NCI-H187 (cell line): ENCODE data around the gene OPRD1.

Experiments used
- DNase-seq, 2 experiments: peaks; one replicate each; lab custom pipeline; 2025; lab: John Stamatoyannopoulos, UW

Gene OPRD1

GRCh38 chr1:28910379-28911115, 98.6 kb downstream of the OPRD1 start:
- no peak for DNase-seq

- no peak for DNase-seq
Measured at GRCh38 chr1:28913786-28914227, 101.8 kb downstream of the OPRD1 start.

- peak; percentile 86 to 91 for DNase-seq
Measured at GRCh38 chr1:28914228-28915030, 102.5 kb downstream of the OPRD1 start, which contains the start of gene EPB41. Gene EPB41 (plus strand): TSS chr1:28914569. CDS start chr1:28987438, 72,869 bp downstream.

- DNase-seq, result peak; percentile 5 to 42
Measured at GRCh38 chr1:28915031-28915895, 103.3 kb downstream of the OPRD1 start.

GRCh38 chr1:28917757-28918118, 105.8 kb downstream of the OPRD1 start:
- DNase-seq, result no peak
